Measurements from ENCODE around the gene KIF26B.

The KIF26B gene

DNA sequence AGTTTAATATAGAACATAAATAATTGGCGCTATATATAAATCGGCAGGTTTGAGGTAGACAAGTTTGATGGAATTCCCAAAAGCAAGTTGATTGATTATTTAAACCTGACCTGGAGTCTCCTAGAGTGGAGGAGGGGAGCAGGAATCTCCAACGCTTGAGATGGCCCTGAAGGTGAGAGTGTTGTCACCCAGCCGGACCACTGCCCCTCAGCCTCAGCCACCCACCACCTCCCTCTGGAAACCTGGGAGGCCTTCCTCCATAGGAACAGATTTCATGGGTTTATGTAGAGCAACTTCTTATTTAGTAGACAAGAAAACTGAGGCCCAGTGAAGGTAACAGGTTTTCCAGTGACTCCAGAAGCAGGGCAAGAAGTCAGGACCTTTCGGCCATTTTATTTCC, 389.5 kb downstream of the KIF26B start:
- DNase-seq (ENCODE audit: low read depth) = no peak
- no peak overlapping the region for H3K4me3 ChIP-seq (ENCODE audit: low read depth, low read length)
- TF ChIP-seq, protein P1, sequence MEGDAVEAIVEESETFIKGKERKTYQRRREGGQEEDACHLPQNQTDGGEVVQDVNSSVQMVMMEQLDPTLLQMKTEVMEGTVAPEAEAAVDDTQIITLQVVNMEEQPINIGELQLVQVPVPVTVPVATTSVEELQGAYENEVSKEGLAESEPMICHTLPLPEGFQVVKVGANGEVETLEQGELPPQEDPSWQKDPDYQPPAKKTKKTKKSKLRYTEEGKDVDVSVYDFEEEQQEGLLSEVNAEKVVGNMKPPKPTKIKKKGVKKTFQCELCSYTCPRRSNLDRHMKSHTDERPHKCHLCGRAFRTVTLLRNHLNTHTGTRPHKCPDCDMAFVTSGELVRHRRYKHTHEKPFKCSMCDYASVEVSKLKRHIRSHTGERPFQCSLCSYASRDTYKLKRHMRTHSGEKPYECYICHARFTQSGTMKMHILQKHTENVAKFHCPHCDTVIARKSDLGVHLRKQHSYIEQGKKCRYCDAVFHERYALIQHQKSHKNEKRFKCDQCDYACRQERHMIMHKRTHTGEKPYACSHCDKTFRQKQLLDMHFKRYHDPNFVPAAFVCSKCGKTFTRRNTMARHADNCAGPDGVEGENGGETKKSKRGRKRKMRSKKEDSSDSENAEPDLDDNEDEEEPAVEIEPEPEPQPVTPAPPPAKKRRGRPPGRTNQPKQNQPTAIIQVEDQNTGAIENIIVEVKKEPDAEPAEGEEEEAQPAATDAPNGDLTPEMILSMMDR (conservative IDR thresholded peaks at IDR 0.05; ENCODE audit: low read depth, low read length) = no peak

DNA sequence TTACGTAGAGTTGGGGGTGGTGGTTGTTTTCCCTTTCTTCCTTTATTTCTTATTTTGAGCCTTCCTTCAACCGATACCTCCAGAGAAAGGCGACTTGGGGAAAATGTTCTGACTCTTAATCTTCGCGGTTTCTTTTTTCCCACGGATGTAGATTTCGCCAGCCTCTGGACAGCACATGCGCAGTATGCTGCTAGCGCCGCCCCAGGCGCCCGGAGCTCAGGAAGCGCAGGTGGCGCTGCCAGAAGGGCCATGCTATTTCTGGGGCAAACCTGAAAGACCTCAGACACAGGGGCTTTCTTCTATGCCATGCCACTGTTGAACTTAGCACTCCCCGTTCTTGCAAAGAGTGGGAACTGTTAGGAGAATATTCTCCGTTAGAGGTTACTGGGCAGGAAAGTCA, 392.1 kb downstream of the KIF26B start:
- TF ChIP-seq, protein P1 (conservative IDR thresholded peaks at IDR 0.05; ENCODE audit: low read depth, low read length) = no peak
- H3K4me3 ChIP-seq (ENCODE audit: low read depth, low read length) = no peak overlapping the region
- no peak for DNase-seq (ENCODE audit: low read depth)

DNA sequence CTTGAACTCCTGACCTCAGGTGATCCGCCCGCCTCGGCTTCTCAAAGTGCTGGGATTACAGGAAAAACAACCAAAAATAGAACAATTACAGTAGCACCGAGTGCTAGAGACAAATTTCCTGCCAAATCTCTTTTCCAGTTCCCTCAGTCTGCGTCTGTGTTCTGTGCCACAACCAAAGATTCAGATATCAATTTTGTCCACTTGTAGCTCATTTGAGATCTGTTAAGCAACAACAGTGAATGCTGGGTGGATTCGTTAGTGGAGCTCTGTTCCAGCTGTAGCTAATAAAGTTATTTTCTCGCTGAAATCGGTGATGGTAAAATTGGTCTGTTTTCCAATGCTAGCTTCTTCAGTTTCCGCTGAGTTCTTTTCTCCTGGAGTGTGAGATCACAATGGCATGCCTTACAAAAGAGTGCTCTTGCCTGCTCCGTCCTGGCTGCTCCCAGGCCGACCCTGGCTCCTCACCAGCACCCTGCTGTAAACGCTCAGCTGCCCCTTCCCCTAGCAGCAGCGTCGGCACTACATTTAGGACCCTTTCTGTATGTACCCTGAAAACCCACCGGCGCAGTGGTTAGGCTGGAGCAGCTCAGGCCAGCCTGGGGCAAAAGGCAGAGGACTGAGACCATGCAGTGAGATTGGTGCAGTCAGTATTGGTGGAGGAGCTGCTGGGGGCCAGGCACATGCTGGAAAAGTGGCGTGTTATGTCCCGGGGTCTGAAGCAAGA, 395.4 kb downstream of the KIF26B start:
- TF ChIP-seq, protein P1 (conservative IDR thresholded peaks at IDR 0.05; ENCODE audit: low read depth, low read length) = no peak
- no peak overlapping the region for H3K4me3 ChIP-seq (ENCODE audit: low read depth, low read length)
- peak; percentile 16 for DNase-seq (ENCODE audit: low read depth)

DNA sequence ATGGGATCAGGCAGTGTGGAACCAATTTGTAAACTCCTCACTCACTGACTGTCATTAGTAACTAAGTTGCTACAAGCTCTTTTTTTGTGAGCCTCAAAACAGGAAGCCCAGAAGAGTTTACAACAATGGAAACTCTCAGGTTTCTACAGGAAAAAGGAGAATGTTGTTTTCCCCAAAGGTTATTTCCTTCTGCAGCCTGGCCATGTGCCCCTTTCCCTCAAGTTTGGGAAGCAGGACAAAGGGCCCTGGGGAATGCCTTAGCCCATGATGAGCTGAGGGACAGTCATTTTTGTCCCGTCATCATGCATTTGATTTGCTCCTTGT, 395.9 kb downstream of the KIF26B start:
- no peak for DNase-seq (ENCODE audit: low read depth)
- H3K4me3 ChIP-seq (ENCODE audit: low read depth, low read length) = no peak overlapping the region
- TF ChIP-seq, protein P1 (conservative IDR thresholded peaks at IDR 0.05; ENCODE audit: low read depth, low read length) = no peak

DNA sequence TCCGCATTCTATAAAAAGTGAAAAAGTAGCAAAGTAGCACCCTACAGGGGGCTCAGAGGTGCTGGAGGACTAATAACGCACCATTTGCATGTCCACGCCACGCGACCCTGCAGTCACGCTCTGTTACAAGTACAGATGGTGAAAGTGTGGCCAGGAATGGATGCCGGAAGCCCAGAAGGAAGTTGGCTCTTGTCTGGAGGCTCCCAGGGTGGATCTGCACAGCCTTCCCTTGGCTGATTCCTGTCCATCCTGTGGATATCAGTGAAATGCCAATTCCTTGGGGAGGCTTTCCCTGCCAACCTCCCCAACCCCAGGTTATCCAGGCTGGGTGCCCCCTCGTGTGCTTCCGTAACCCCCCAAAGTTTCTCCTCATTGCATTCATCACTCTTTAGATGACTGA, 396.8 kb downstream of the KIF26B start:
- TF ChIP-seq, protein P1 (conservative IDR thresholded peaks at IDR 0.05; ENCODE audit: low read depth, low read length) = no peak
- DNase-seq (ENCODE audit: low read depth) = no peak
- no peak overlapping the region for H3K4me3 ChIP-seq (ENCODE audit: low read depth, low read length)

DNA sequence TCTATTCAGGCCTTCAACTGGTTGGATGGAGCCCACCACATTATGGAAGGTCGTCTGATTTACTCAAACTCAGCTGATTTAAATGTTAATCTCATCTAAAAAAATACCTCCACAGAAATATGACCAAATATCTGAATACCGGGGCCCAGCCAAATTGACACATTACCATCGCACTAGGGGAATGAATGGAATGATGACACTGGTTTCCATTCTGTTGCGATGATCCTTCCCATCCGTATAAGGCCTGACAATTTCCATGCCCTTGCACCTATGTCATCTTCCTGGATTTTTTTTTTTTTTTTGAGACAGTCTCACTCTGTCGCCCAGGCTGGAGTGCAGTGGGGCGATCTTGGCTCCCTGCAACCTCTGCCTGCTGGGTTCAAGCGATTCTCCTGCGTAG, 397.5 kb downstream of the KIF26B start:
- TF ChIP-seq, protein P1 (conservative IDR thresholded peaks at IDR 0.05; ENCODE audit: low read depth, low read length) = no peak
- no peak overlapping the region for H3K4me3 ChIP-seq (ENCODE audit: low read depth, low read length)
- no peak for DNase-seq (ENCODE audit: low read depth)

DNA sequence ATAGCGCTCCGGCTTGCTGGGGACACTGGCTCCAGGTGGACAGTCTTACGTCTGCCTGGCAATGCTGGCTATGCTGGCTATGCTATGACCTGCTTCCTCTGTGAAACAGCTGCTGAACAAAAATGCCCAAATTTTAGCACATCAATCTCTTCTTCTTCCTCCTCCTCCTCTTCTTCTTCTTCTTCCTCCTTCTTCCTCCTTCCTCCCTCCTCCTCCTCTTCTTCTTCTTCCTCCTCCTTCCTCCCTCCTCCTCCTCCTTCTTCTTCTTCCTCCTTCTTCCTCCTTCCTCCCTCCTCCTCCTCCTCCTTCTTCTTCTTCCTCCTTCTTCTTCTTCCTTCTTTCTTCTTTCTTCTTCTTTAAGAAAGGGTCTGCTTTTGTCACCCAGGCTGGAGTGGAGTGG, 401.3 kb downstream of the KIF26B start:
- DNase-seq (ENCODE audit: low read depth) = no peak

More for the DNA sequence above, 401.3 kb downstream of the KIF26B start:
- TF ChIP-seq, protein P1 (conservative IDR thresholded peaks at IDR 0.05; ENCODE audit: low read depth, low read length) = no peak
- H3K4me3 ChIP-seq (ENCODE audit: low read depth, low read length) = no peak overlapping the region
